HG02852 (cell line): ENCODE measurements around the gene SLC22A9.
"Not testable (repeated sequence)": the region's sequence is repeated elsewhere in the genome, so short reads cannot be mapped to it uniquely, and the experiment has no call there.

Source experiments
- ATAC-seq: cut with Tn5 transposase; IDR thresholded peaks from one replicate; pipeline ENCODE4 v1.9.1; 2021; ENCODE audit warnings: mild to moderate bottlenecking, moderate library complexity; ENCODE audit not compliant: unreplicated experiment

Gene SLC22A9

GRCh38 chr11:63369165-63369970, at the start of gene SLC22A9:
SLC22A9 (plus strand) TSS chr11:63369785; CDS start chr11:63370057, 272 bp downstream.
- no peak for ATAC-seq

- ATAC-seq = no peak
These were observed 47.9 kb upstream of the SLC22A9 start for GRCh38 chr11:63321723-63322122.

GRCh38 chr11:63335089-63335488, 34.5 kb upstream of the SLC22A9 start:
- ATAC-seq = not testable (repeated sequence)

- no peak for ATAC-seq
These were observed 32.5 kb upstream of the SLC22A9 start for GRCh38 chr11:63337070-63337469.

- no peak for ATAC-seq
These were observed 26.5 kb upstream of the SLC22A9 start for GRCh38 chr11:63343130-63343529.

GRCh38 chr11:63352144-63352543, 17.4 kb upstream of the SLC22A9 start:
- ATAC-seq = no peak

GRCh38 chr11:63362196-63362793, 7.3 kb upstream of the SLC22A9 start:
- no peak for ATAC-seq

- no peak for ATAC-seq
These were observed 495 bp downstream of the SLC22A9 start for GRCh38 chr11:63369971-63370588.

GRCh38 chr11:63371396-63371795, 1.8 kb downstream of the SLC22A9 start:
- ATAC-seq = no peak

GRCh38 chr11:63375434-63375833, 5.8 kb downstream of the SLC22A9 start:
- ATAC-seq = no peak

GRCh38 chr11:63380130-63380529, 10.5 kb downstream of the SLC22A9 start:
- ATAC-seq = no peak

- no peak for ATAC-seq
These were observed 26.1 kb downstream of the SLC22A9 start for GRCh38 chr11:63395697-63396096.

- ATAC-seq = no peak
These were observed 34.8 kb downstream of the SLC22A9 start for GRCh38 chr11:63404161-63404935.

GRCh38 chr11:63405114-63405513, 35.5 kb downstream of the SLC22A9 start:
- ATAC-seq = no peak

GRCh38 chr11:63406458-63406857, 36.9 kb downstream of the SLC22A9 start:
- no peak for ATAC-seq

- peak; percentile 62 for ATAC-seq
These were observed 47.7 kb downstream of the SLC22A9 start for GRCh38 chr11:63417174-63417852.

GRCh38 chr11:63427971-63428508, 58.5 kb downstream of the SLC22A9 start:
- ATAC-seq = no peak

GRCh38 chr11:63430731-63431130, 61.1 kb downstream of the SLC22A9 start:
- not testable (repeated sequence) for ATAC-seq

GRCh38 chr11:63435351-63435750, 65.8 kb downstream of the SLC22A9 start:
- not testable (repeated sequence) for ATAC-seq

- ATAC-seq = not testable (repeated sequence)
These were observed 66.2 kb downstream of the SLC22A9 start for GRCh38 chr11:63435831-63436230.
